AG04450 (cell line): ENCODE data around the gene MSMP. TPM values are rescaled to one million over a fixed set of nuclear protein-coding genes. Genes with fewer than 3 reads are reported as not detected.

Source experiments
- CTCF ChIA-PET: fragments of 300-600, 350-600 bp; formaldehyde crosslinking; extraction: SDS; loops from one replicate; lab custom pipeline; 2022; ENCODE audit warnings: antibody characterized with exemption, inconsistent platforms; lab: Charles Lee
- POLR2A ChIA-PET: fragments of 350-600 bp; formaldehyde crosslinking; extraction: SDS; loops from one replicate; lab custom pipeline; 2021; ENCODE audit warnings: antibody characterized with exemption, inconsistent platforms; lab: Yijun Ruan, JAX
- DNase-seq: peaks from one replicate; pipeline ENCODE4 v3.0.0-alpha.2; 2011; ENCODE audit warnings: low read depth, low spot score
- H3K27ac ChIP-seq: one replicate; pipeline ENCODE4 v1.5.1; 2012; ENCODE audit warnings: low read depth, low read length, control low read depth
- H3K27me3 ChIP-seq: one replicate; pipeline ENCODE4 v1.6.0; 2012; ENCODE audit warnings: low read length; ENCODE audit not compliant: control insufficient read depth, insufficient read depth
- H3K4me3 ChIP-seq: 2 replicates; pipeline ENCODE4 v1.5.1; 2011; ENCODE audit warnings: mild to moderate bottlenecking, low read depth, low read length, control low read depth
- H3K9me3 ChIP-seq: 2 replicates; pipeline ENCODE4 v1.5.1; 2012; ENCODE audit warnings: low read length; ENCODE audit not compliant: control insufficient read depth, insufficient read depth
- polyA plus RNA-seq: library from polyadenylated mRNA; depleted of rRNA; stranded (reverse); fragments of >200 nt; gene quantifications from 2 replicates; pipeline ENCODE4 v1.2.3, GENCODE V29; 2011
- TF ChIP-seq, protein P1 (sequence below): IDR thresholded peaks from 2 replicates; pipeline ENCODE4 v1.5.1; 2011; ENCODE audit warnings: low read depth, low read length, control low read depth, inconsistent platforms

The MSMP gene
- polyA plus RNA-seq, 1 experiment, result not detected

DNA sequence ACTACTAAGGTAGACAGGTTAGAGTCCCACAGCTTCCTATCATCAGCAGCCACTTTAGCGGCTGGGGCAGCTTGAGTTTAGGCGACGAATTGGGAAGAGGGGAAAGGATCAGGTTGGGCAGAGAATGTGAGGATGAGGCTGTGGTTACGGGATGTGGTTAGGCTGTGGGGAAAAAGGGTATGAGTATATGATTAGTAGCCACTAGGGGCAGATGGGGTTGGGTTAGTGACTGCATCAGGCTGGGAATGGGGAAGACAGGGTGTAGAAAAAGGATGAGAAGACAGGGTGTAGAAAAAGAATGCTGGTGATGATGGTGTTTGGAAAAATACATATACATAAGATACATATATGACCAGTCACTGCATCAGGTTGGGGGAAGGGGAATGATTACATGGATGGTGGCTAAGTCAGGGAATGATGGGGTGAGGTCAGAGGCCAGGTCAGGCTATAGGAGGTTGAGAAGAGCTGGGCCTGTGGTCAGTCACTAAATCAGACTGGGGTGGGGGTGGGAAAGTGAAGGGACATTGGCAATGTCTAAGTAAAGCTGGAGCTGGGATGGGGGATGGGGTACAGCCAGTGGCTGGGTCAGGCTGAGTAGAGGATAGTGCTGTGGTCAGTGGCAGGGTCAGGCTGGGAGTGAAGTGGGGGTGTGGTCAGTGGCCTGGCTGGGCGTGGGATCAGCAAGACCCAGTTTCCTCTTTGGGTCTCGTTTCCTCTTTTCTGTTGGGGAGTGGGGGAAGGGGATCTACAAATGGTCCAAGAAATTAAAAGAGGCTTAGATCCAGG lies 24.2 kb downstream of the MSMP start:
- Histone ChIP-seq H3K27ac (peak overlapping the region; percentile 80), H3K27me3 (no peaks in the 10 kb centered on the region), H3K9me3 (no peaks in the 10 kb centered on the region; the same call in 1 of the 2 replicates), H3K4me3 (peak overlapping the region; percentile 98)
- TF ChIP-seq, protein P1, sequence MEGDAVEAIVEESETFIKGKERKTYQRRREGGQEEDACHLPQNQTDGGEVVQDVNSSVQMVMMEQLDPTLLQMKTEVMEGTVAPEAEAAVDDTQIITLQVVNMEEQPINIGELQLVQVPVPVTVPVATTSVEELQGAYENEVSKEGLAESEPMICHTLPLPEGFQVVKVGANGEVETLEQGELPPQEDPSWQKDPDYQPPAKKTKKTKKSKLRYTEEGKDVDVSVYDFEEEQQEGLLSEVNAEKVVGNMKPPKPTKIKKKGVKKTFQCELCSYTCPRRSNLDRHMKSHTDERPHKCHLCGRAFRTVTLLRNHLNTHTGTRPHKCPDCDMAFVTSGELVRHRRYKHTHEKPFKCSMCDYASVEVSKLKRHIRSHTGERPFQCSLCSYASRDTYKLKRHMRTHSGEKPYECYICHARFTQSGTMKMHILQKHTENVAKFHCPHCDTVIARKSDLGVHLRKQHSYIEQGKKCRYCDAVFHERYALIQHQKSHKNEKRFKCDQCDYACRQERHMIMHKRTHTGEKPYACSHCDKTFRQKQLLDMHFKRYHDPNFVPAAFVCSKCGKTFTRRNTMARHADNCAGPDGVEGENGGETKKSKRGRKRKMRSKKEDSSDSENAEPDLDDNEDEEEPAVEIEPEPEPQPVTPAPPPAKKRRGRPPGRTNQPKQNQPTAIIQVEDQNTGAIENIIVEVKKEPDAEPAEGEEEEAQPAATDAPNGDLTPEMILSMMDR, result peak; percentile 74
- POLR2A ChIA-PET, result interaction anchor here (1.2 to 4.4 kb wide), 7 partner anchors 27 to 69 kb away, joined by 3 to 101 read pairs (median 9); partner anchors contain the start of genes ARHGEF39, CA9 and TPM2
- DNase-seq, result peak; percentile 69
- CTCF ChIA-PET, result interaction anchor here (0.9 to 5.8 kb wide), 10 partner anchors 9 to 152 kb away, joined by 3 to 30 read pairs (median 4); partner anchors contain the start of genes ARHGEF39, CCDC107, HINT2 and RMRP

DNA sequence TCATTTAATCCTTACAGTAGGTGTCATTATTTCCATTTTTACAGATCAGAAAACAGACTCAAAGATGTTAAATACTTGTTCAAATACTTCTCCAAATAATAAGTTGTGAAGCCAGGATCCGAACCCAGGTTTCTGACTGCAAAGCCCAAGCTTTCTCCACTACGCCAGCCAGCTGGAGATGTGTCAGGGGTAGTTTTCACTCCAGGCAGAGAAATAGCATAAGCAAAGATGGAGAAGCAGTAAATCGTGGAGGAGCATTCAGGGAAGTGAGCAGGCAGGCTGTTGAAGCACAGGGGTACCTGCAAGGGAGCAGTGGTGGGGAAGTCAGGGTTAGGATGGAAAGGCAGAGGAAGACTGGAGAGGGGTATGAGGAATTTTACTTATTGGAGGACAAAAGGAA lies 25.0 kb downstream of the MSMP start:
- ChIA-PET CTCF (interaction anchor here (0.5 to 5.8 kb wide), 7 partner anchors 10 to 71 kb away, joined by 3 to 30 read pairs (median 7); partner anchors contain the start of genes ARHGEF39, CCDC107 and RMRP), POLR2A (interaction anchor here (1.1 to 4.4 kb wide), 10 partner anchors 19 to 125 kb away, joined by 4 to 101 read pairs (median 9); partner anchors contain the start of genes ARHGEF39, CCDC107, GBA2 and RGP1)
- peak overlapping the region; percentile 98 for H3K4me3 ChIP-seq
- H3K27me3 ChIP-seq, result no peaks in the 10 kb centered on the region
- TF ChIP-seq, protein P1, result no peak
- peak overlapping the region; percentile 80 for H3K27ac ChIP-seq
- no peak for DNase-seq
- no peaks in the 10 kb centered on the region; the same call in 1 of the 2 replicates for H3K9me3 ChIP-seq

DNA sequence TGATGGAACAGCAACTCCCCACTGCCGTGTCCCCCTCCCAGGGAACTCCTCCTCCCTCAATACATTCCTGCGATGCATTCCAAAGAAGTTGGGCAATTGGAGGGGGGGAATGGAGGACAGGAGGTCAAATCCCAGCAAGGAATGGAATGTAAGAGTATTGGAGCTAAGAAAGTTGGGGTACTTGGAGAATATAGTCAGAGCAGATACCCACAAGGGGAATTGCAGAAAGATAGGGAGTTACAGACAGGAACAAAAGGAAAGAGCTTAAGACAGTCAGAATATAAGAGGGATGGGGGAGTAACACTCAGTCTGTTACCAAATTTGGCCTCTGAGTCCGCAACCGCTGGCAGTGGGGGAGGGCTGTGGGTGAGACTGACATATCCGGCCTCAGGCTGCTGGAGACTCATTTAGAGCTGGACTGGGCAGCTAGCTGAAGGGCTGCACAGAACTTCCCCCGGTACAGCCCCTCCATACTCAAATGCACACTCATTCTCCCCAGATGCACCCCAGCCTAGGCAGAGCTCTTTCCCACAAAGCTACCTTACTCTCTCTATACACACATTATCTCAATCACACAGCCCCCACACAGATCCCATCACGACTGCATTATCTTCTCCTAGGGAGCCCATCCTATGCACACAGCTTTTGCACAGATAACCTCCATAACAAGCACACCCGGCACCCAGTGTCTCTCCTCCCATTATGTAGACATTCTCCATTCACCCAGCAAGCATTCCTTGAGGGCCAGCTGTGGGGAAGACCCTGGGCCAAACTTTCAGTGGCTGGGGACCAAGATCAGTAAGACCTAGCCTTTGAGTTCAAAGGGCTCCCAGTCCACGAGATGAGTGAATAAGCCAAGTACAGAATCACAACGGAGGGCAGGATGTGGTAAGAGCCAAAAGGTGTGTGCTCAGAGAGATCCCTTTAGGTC lies 25.8 kb downstream of the MSMP start:
- TF ChIP-seq, protein P1, result no peak
- H3K4me3 ChIP-seq, result peak overlapping the region; percentile 98
- no peaks in the 10 kb centered on the region; the same call in 1 of the 2 replicates for H3K9me3 ChIP-seq
- ChIA-PET POLR2A (interaction anchor here (0.5 to 4.4 kb wide), 25 partner anchors 8 to 218 kb away, joined by 3 to 101 read pairs (median 5); partner anchors contain the start of genes ARHGEF39, CCDC107, GBA2 and HINT2), CTCF (interaction anchor here (0.5 to 5.8 kb wide), 16 partner anchors 8 to 183 kb away, joined by 3 to 35 read pairs (median 5); partner anchors contain the start of genes ARHGEF39, CCDC107 and RMRP)
- H3K27ac ChIP-seq, result peak overlapping the region; percentile 98
- H3K27me3 ChIP-seq, result no peaks in the 10 kb centered on the region
- DNase-seq, result peak; percentile 74

DNA sequence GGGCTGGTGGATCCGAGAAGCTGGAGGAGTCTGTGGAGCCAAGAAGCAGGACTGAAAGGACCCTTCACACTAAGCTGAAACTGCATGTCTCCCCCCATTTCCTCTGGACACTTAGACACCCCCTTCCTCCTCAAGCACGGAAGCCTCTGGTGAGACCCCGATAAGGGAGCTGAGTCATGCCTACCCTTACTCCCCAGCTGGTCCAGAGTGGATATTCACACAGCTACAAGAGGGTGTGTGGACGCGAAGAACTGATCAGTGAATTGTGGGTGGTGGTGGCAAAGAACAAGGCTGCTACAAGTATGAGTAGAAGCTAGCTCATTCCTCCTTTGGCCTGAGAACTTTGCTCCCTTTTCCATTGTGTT lies 26.4 kb downstream of the MSMP start:
- TF ChIP-seq, protein P1, result no peak
- Histone ChIP-seq H3K4me3 (peak overlapping the region; percentile 98), H3K27ac (peak overlapping the region; percentile 98), H3K9me3 (no peaks in the 10 kb centered on the region; the same call in 1 of the 2 replicates), H3K27me3 (no peaks in the 10 kb centered on the region)
- no peak for DNase-seq
- CTCF ChIA-PET, result interaction anchor here (0.8 to 5.8 kb wide), 14 partner anchors 9 to 184 kb away, joined by 3 to 35 read pairs (median 4); partner anchors contain the start of genes ARHGEF39, CCDC107 and RMRP
- POLR2A ChIA-PET, result interaction anchor here (0.5 to 4.4 kb wide), 20 partner anchors 9 to 217 kb away, joined by 3 to 101 read pairs (median 6); partner anchors contain the start of genes CCDC107, GBA2, HINT2 and RGP1
